HCT116 (cell line): Measurements from ENCODE around the gene GUSB. TPM values are rescaled to one million over a fixed set of nuclear protein-coding genes. Genes with fewer than 3 reads are reported as not detected.

Experiments used
- ATAC-seq: fragments of 200-7000 bp; cut with Tn5 transposase; 2 replicates; pipeline ENCODE4 v1.9.1; 2020; ENCODE audit warnings: mild to moderate bottlenecking, moderate library complexity
- BruUV-seq: library from RNA; stranded (reverse); fragments of 400-500 nt; replicated peaks from 2 replicates; lab custom pipeline; 2021; lab: Mats Ljungman, UMichigan
- CTCF ChIA-PET: fragments of 300-600 bp; sonication (Branson Sonifier 250); formaldehyde crosslinking; loops from one replicate; lab custom pipeline; 2021; ENCODE audit warnings: antibody characterized with exemption; lab: Charles Lee
- POLR2A ChIA-PET: fragments of 300-600, 350-600 bp; sonication (Branson Sonifier 250); formaldehyde crosslinking; loops from one replicate; lab custom pipeline; 2021; ENCODE audit warnings: antibody characterized with exemption; lab: Charles Lee
- RAD21 ChIA-PET, 2 experiments: fragments of 300-600 bp; sonication (Branson Sonifier 250); formaldehyde crosslinking; loops; one replicate each; lab custom pipeline; 2023; ENCODE audit warnings: low total read pairs in 2 of 2; ENCODE audit not compliant: uncharacterized antibody in 2 of 2, unreplicated experiment in 2 of 2, low non-redundant PET in 1 of 2; lab: Charles Lee
- DNase-seq: peaks from one replicate; pipeline ENCODE4 v3.0.0-alpha.2; 2010; ENCODE audit warnings: low read depth, low spot score
- H2AFZ ChIP-seq: fragments of 200-600 bp; shearing (Covaris generic), sonication (generic); 2 replicates; pipeline ENCODE4 v1.6.1; 2017; ENCODE audit warnings: low read depth, mixed run types, mixed read lengths, antibody characterized with exemption, low read length; ENCODE audit not compliant: poor library complexity, severe bottlenecking
- H3K27ac ChIP-seq: 2 replicates; pipeline ENCODE4 v1.5.1; 2012; ENCODE audit warnings: low read depth, low read length
- H3K27me3 ChIP-seq: fragments of 200-600 bp; sonication (generic); 2 replicates; pipeline ENCODE4 v1.6.1; 2016; ENCODE audit warnings: mixed run types, low read length, mixed read lengths; ENCODE audit not compliant: insufficient read depth
- H3K36me3 ChIP-seq, 2 experiments: fragments of 200-500 bp in 1 of 2; fragments of 200-600 bp in 1 of 2; sonication (Bioruptor generic) in 1 of 2; sonication (generic) in 1 of 2; 2 replicates each; pipeline versions ENCODE4 v1.5.1 to v1.6.1; 2014 to 2016; ENCODE audit warnings: low read length in 2 of 2, inconsistent platforms in 1 of 2, mixed read lengths in 1 of 2, mixed run types in 1 of 2; ENCODE audit not compliant: insufficient read depth in 2 of 2, control insufficient read depth in 1 of 2
- H3K4me1 ChIP-seq, 2 experiments: fragments of 200-600 bp in 1 of 2; sonication (generic) in 1 of 2; 2 replicates each; pipeline versions ENCODE4 v1.5.1 to v1.6.1; 2012 to 2017; ENCODE audit warnings: low read length in 2 of 2, inconsistent platforms in 1 of 2, mild to moderate bottlenecking in 1 of 2, mixed read lengths in 1 of 2, mixed run types in 1 of 2, moderate library complexity in 1 of 2; ENCODE audit not compliant: insufficient read depth in 2 of 2, control insufficient read depth in 1 of 2
- H3K4me2 ChIP-seq: fragments of 200-600 bp; sonication (generic); 2 replicates; pipeline ENCODE4 v1.6.1; 2017; ENCODE audit warnings: mixed run types, low read length, mixed read lengths
- H3K4me3 ChIP-seq, 2 experiments: fragments of 200-600 bp in 1 of 2; sonication (generic) in 1 of 2; replicated peaks in 1 of 2; 2 replicates each; pipeline ENCODE4 v1.5.1; 2011 to 2016; ENCODE audit warnings: low read length in 2 of 2, control low read depth in 1 of 2, low read depth in 1 of 2, mild to moderate bottlenecking in 1 of 2, mixed read lengths in 1 of 2, mixed run types in 1 of 2
- H3K79me2 ChIP-seq: fragments of 200-600 bp; sonication (generic); 2 replicates; pipeline ENCODE4 v1.6.1; 2017; ENCODE audit warnings: mild to moderate bottlenecking, mixed run types, low read length, moderate library complexity, mixed read lengths; ENCODE audit not compliant: insufficient read depth
- H3K9ac ChIP-seq: fragments of 200-600 bp; sonication (generic); 2 replicates; pipeline ENCODE4 v1.6.1; 2016; ENCODE audit warnings: low read length, mixed read lengths
- H3K9me2 ChIP-seq: fragments of 200-600 bp; sonication (generic), shearing (Covaris generic); 2 replicates; pipeline ENCODE4 v1.6.1; 2017; ENCODE audit warnings: mixed run types, mild to moderate bottlenecking, moderate library complexity; ENCODE audit not compliant: insufficient read depth
- H3K9me3 ChIP-seq, 2 experiments: fragments of 200-500 bp in 1 of 2; fragments of 200-600 bp in 1 of 2; sonication (Bioruptor generic) in 1 of 2; sonication (generic) in 1 of 2; 2 replicates each; pipeline ENCODE4 v1.6.1; 2014 to 2017; ENCODE audit warnings: low read length in 2 of 2, mixed read lengths in 2 of 2, inconsistent platforms in 1 of 2, low read depth in 1 of 2, mild to moderate bottlenecking in 1 of 2, mixed run types in 1 of 2, moderate library complexity in 1 of 2; ENCODE audit not compliant: control insufficient read depth in 1 of 2, insufficient read depth in 1 of 2
- H4K20me1 ChIP-seq: fragments of 200-600 bp; sonication (generic), shearing (Covaris generic); 2 replicates; pipeline ENCODE4 v1.6.1; 2017; ENCODE audit warnings: mixed run types, mild to moderate bottlenecking, moderate library complexity; ENCODE audit not compliant: insufficient read depth
- CTCF ChIP-seq, 3 experiments: fragments of 200-600 bp in 1 of 3; sonication (generic) in 1 of 3; IDR thresholded peaks in 2 of 3; conservative IDR thresholded peaks in 1 of 3; 2 replicates each; pipeline ENCODE4 v1.5.1; 2012 to 2017; ENCODE audit warnings: low read depth in 2 of 3, low read length in 2 of 3, antibody characterized with exemption in 1 of 3, borderline replicate concordance in 1 of 3, control low read depth in 1 of 3, mild to moderate bottlenecking in 1 of 3, mixed read lengths in 1 of 3, mixed run types in 1 of 3, moderate library complexity in 1 of 3; ENCODE audit not compliant: insufficient read depth in 1 of 3
- EZH2 ChIP-seq: fragments of 200-600 bp; sonication (generic); IDR thresholded peaks from 2 replicates; pipeline ENCODE4 v1.6.1; 2017; ENCODE audit warnings: antibody characterized with exemption, mixed run types
- EZH2phosphoT487 ChIP-seq: fragments of 200-600 bp; IDR thresholded peaks from 2 replicates; pipeline ENCODE4 v1.6.1; 2018; ENCODE audit warnings: antibody characterized with exemption, borderline replicate concordance
- JUND ChIP-seq: IDR thresholded peaks from 2 replicates; pipeline ENCODE4 v1.6.1; 2012
- MAX ChIP-seq: IDR thresholded peaks from 2 replicates; pipeline ENCODE4 v1.6.1; 2012
- RAD21 ChIP-seq: IDR thresholded peaks from 2 replicates; pipeline ENCODE4 v1.6.1; 2012; ENCODE audit warnings: low read depth, mild to moderate bottlenecking
- REST ChIP-seq: IDR thresholded peaks from 2 replicates; pipeline ENCODE4 v1.6.1; 2012; ENCODE audit warnings: low read depth
- SIN3A ChIP-seq: IDR thresholded peaks from 2 replicates; pipeline ENCODE4 v1.6.1; 2012; ENCODE audit warnings: low read depth
- SP1 ChIP-seq: IDR thresholded peaks from 2 replicates; pipeline ENCODE4 v1.6.1; 2012; ENCODE audit warnings: low read depth
- SRF ChIP-seq: IDR thresholded peaks from 2 replicates; pipeline ENCODE4 v1.6.1; 2012; ENCODE audit warnings: low read depth
- YY1 ChIP-seq: IDR thresholded peaks from 2 replicates; pipeline ENCODE4 v1.6.1; 2011; ENCODE audit warnings: low read length, low read depth, moderate library complexity, mild to moderate bottlenecking; ENCODE audit not compliant: insufficient replicate concordance; ENCODE audit errors: extremely low read depth
- ZNF274 ChIP-seq: fragments of 200-500 bp; sonication (Bioruptor generic); IDR thresholded peaks from 2 replicates; pipeline ENCODE4 v1.6.1; 2014; ENCODE audit warnings: mild to moderate bottlenecking, low read depth, low read length, inconsistent platforms
- intact Hi-C: fragments of 100-400 bp; cut with micrococcal nuclease; formaldehyde crosslinking; loops from 2 replicates; pipeline ENCODE4 v1.10.0; 2022
- total RNA-seq: library from RNA; stranded (reverse); gene quantifications from one replicate; pipeline ENCODE4 v1.2.1, GENCODE V29; 2021; ENCODE audit not compliant: unreplicated experiment

Gene GUSB
- total RNA-seq, 1 experiment from 2014 or later: 31.5 TPM

GRCh38 chr7:65953890-65954450, 28.0 kb downstream of the GUSB start:
- no peak for ATAC-seq
- ChIA-PET RAD21 (no interaction called here), POLR2A (no interaction called here), CTCF (no interaction called here)
- TF ChIP-seq ZNF274: no peak
- no peak for TF ChIP-seq EZH2phosphoT487
- no peak for TF ChIP-seq JUND
- TF ChIP-seq SP1: no peak
- TF ChIP-seq YY1: no peak
- TF ChIP-seq EZH2: no peak
- no peak for TF ChIP-seq CTCF (IDR thresholded peaks at IDR 0.05 in 2 of 3, conservative IDR thresholded peaks at IDR 0.05 in 1 of 3; ENCODE audit: borderline replicate concordance in 1 of 3, insufficient read depth in 1 of 3, low read depth in 2 of 3, low read length in 2 of 3)
- TF ChIP-seq SRF: no peak
- no peak for TF ChIP-seq REST
- no peak for TF ChIP-seq SIN3A
- no peak for TF ChIP-seq RAD21
- no peak for TF ChIP-seq MAX
- no peak overlapping the region for H3K27ac ChIP-seq
- no peak overlapping the region for H3K9ac ChIP-seq
- no peaks in the 10 kb centered on the region for H3K9me3 ChIP-seq
- no peak for DNase-seq
- H3K27me3 ChIP-seq: no peaks in the 10 kb centered on the region
- H3K4me2 ChIP-seq: no peak overlapping the region
- H3K4me1 ChIP-seq: no peaks in the 10 kb centered on the region
- peaks cover 3 to 14% of the 10 kb centered on the region in 2 experiments; a peak in 3 of 4 replicates for H3K36me3 ChIP-seq
- H3K79me2 ChIP-seq: no peaks in the 10 kb centered on the region; the same call in 1 of the 2 replicates
- 0 out of 2 replicates have a peak, but pooled peaks cover 4% of the 10 kb centered on the region for H4K20me1 ChIP-seq
- no peaks in the 10 kb centered on the region for H3K9me2 ChIP-seq
- BruUV-seq: no TSS peak
- no peak overlapping the region for H2AFZ ChIP-seq
- intact Hi-C loops: no loop called here
- H3K4me3 ChIP-seq: no peak overlapping the region
